Ishikawa (cell line): ENCODE results near the gene TNFAIP8L3.

Source experiments
- CEBPB ChIP-seq: IDR thresholded peaks from 2 replicates; pipeline ENCODE4 v1.6.1; 2012
- CREB1 ChIP-seq: IDR thresholded peaks from 2 replicates; pipeline ENCODE4 v1.6.1; 2012; ENCODE audit warnings: low read depth
- EGR1 ChIP-seq: IDR thresholded peaks from 2 replicates; pipeline ENCODE4 v1.6.1; 2012
- EP300 ChIP-seq: IDR thresholded peaks from 2 replicates; pipeline ENCODE4 v1.6.1; 2012; ENCODE audit warnings: borderline replicate concordance
- FOXM1 ChIP-seq: IDR thresholded peaks from 2 replicates; pipeline ENCODE4 v1.6.1; 2012; ENCODE audit warnings: low read depth, borderline replicate concordance
- MAX ChIP-seq: IDR thresholded peaks from 2 replicates; pipeline ENCODE4 v1.6.1; 2012
- NFIC ChIP-seq: IDR thresholded peaks from 2 replicates; pipeline ENCODE4 v1.6.1; 2012
- RAD21 ChIP-seq: IDR thresholded peaks from 2 replicates; pipeline ENCODE4 v1.6.1; 2012; ENCODE audit warnings: low read depth
- TAF1 ChIP-seq: IDR thresholded peaks from 2 replicates; pipeline ENCODE4 v1.6.1; 2012; ENCODE audit warnings: low read depth, mild to moderate bottlenecking
- TCF12 ChIP-seq: IDR thresholded peaks from 2 replicates; pipeline ENCODE4 v1.6.1; 2012; ENCODE audit warnings: low read depth
- TEAD4 ChIP-seq: IDR thresholded peaks from 2 replicates; pipeline ENCODE4 v1.6.1; 2012
- YY1 ChIP-seq: IDR thresholded peaks from 2 replicates; pipeline ENCODE4 v1.6.1; 2012; ENCODE audit warnings: low read depth
- ZBTB7A ChIP-seq: IDR thresholded peaks from 2 replicates; pipeline ENCODE4 v1.6.1; 2012; ENCODE audit warnings: low read depth
- TF ChIP-seq, protein P1 (sequence below): IDR thresholded peaks from 2 replicates; pipeline ENCODE4 v1.6.1; 2012; ENCODE audit warnings: low read depth, mild to moderate bottlenecking
- TF ChIP-seq, protein P2 (sequence below): IDR thresholded peaks from 2 replicates; pipeline ENCODE4 v1.6.1; 2012

The TNFAIP8L3 gene

DNA sequence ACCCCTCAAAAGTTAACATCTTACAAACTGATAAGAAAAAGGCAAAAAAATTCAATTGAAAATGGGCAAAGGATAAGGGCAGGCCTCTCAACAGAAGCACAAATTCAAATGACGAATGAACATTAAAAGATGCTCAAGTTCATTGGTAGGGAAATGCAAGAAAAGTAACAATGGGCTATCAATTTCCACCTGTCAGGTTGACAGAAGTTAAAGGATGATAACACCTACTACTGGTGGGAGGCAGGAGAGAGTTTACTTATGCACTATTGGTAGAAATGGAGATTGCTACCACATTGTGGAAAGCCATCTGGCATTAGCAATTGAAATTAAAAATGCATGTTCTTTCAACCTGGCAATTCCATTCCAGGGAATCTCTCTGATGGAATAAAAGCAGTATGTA is 35.6 kb upstream of the TNFAIP8L3 start:
- TF ChIP-seq MAX, result no peak
- no peak for TF ChIP-seq TAF1
- TF ChIP-seq RAD21, result no peak
- no peak for TF ChIP-seq ZBTB7A
- TF ChIP-seq YY1, result no peak
- TF ChIP-seq TCF12, result no peak

- TF ChIP-seq ZBTB7A, result no peak
Observed at GRCh38 chr15:51129535-51130188, 35.0 kb upstream of the TNFAIP8L3 start.

DNA sequence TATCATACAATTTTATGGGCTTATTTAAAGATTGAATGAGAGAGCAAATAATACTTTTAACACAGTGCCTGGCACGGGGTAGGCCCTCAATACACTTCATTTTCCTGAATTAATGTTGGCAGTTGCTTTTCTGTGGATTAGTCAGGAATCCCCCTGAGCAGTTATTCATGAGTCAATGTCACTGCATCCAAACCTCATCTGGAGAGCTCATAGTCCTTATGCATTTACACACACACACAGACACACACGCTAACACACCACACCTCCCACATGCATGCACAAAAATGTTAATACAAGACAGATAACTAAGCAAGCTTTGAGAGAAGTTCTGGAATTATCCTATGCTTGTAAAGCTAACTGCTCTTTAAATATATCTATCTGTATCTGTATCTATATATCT is 34.0 kb upstream of the TNFAIP8L3 start:
- TF ChIP-seq YY1 (no peak), TEAD4 (no peak), ZBTB7A (no peak), CEBPB (no peak), NFIC (no peak)

- TF ChIP-seq RAD21, result no peak
- no peak for TF ChIP-seq FOXM1
- TF ChIP-seq EP300, result no peak
- TF ChIP-seq, protein P1, sequence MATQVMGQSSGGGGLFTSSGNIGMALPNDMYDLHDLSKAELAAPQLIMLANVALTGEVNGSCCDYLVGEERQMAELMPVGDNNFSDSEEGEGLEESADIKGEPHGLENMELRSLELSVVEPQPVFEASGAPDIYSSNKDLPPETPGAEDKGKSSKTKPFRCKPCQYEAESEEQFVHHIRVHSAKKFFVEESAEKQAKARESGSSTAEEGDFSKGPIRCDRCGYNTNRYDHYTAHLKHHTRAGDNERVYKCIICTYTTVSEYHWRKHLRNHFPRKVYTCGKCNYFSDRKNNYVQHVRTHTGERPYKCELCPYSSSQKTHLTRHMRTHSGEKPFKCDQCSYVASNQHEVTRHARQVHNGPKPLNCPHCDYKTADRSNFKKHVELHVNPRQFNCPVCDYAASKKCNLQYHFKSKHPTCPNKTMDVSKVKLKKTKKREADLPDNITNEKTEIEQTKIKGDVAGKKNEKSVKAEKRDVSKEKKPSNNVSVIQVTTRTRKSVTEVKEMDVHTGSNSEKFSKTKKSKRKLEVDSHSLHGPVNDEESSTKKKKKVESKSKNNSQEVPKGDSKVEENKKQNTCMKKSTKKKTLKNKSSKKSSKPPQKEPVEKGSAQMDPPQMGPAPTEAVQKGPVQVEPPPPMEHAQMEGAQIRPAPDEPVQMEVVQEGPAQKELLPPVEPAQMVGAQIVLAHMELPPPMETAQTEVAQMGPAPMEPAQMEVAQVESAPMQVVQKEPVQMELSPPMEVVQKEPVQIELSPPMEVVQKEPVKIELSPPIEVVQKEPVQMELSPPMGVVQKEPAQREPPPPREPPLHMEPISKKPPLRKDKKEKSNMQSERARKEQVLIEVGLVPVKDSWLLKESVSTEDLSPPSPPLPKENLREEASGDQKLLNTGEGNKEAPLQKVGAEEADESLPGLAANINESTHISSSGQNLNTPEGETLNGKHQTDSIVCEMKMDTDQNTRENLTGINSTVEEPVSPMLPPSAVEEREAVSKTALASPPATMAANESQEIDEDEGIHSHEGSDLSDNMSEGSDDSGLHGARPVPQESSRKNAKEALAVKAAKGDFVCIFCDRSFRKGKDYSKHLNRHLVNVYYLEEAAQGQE, result no peak
- TF ChIP-seq, protein P2, sequence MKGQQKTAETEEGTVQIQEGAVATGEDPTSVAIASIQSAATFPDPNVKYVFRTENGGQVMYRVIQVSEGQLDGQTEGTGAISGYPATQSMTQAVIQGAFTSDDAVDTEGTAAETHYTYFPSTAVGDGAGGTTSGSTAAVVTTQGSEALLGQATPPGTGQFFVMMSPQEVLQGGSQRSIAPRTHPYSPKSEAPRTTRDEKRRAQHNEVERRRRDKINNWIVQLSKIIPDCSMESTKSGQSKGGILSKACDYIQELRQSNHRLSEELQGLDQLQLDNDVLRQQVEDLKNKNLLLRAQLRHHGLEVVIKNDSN, result no peak
Observed at GRCh38 chr15:51126842-51127241, 32.1 kb upstream of the TNFAIP8L3 start.

DNA sequence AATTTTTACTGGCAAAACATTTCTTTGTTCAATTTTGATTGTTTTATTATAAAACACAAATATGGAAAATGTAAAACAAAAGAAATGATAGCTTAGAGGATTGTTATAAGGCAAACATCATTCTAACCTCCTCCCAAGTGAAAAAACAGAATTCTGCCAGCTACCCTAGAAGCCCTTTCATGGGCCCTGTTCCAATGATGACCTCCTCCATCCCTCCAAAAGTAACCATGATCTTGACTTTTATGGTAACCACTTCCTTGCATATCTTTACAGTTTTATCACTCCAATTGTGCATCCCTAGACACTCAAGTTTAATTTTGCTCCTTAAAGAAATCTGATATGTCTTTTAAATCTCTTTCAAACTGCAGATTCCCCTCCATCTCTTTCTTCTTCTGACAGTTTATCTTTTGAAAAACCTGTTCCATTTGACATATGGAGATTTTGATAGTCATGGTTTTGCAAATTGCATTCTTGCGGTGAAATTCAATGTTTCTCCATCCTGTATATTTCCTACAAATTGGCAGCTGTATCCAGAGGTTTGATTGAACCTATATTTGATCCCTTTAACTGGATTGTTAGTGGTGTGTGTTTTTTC is 27.0 kb upstream of the TNFAIP8L3 start:
- TF ChIP-seq CEBPB, result no peak
- no peak for TF ChIP-seq NFIC
- TF ChIP-seq EGR1, result no peak
- TF ChIP-seq TEAD4, result no peak
- no peak for TF ChIP-seq RAD21
- no peak for TF ChIP-seq ZBTB7A
- no peak for TF ChIP-seq FOXM1
- TF ChIP-seq TAF1, result no peak
- no peak for TF ChIP-seq MAX
- no peak for TF ChIP-seq CREB1
- TF ChIP-seq, protein P2, result no peak
- TF ChIP-seq EP300, result no peak
- no peak for TF ChIP-seq YY1
- no peak for TF ChIP-seq TCF12
- TF ChIP-seq, protein P1, result no peak

DNA sequence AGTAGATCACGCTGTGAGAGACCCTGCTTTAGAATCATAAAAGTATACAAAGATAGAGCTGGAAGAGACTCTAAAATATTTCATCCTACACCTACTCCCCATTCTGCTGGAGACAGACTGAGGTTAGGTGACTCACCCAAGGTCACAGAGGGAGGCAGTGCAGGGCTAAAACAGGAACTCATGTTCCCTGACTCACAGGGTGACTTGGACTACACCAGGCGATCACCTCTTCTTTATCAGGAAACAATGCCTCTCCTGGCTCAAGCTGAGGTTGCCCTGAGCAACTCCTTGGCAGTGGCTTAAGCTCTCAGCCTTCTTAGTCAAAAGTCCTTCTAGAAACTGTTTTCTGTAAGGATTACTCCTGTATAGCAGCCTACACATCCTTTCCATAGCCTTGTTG is 26.4 kb upstream of the TNFAIP8L3 start:
- TF ChIP-seq CREB1 (no peak), RAD21 (no peak), TCF12 (no peak), YY1 (no peak), MAX (no peak), CEBPB (no peak)
- TF ChIP-seq, protein P1, result no peak
